ENCODE measurements around the gene PHAF1. TPM values are rescaled to one million over a fixed set of nuclear protein-coding genes. Genes with fewer than 3 reads are reported as not detected.

Gene PHAF1
- total and polyA plus RNA-seq, 2 experiments from 2014 or later = 15.2 to 24.4 TPM

DNA sequence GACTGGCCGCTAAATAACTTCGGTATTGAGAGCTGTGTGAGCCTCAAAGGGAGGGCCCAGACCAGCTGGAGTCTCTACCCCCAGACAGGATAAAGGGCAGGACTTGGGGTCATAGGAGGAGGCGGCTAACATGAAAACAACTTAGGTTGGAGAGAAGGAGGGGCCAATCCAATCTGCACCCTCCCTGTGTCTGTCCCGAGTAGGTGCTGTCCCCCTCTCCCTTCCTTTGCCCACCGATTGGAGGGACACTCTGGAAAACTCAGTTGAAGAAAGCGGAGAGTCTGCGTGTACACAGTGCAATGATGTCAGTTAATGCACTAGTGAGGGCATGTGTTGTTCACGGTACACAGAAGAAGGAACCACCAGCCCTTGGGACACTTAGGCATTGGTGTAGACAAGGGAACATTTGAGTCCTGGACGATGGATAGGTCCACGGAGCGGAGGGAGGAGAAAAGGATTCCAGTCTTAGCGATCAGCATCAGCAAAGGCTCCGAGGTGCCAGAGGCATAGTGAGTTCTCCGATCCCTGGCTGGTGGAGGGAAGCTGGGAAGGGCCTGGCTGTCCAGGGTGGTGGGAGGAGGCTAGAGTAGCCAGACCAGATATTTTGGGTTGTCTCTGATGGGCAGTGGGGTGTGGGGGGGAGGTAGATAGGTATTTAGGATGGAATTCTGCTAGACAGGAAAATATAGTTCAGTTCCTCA is 61.4 kb downstream of the PHAF1 start:
- Histone ChIP-seq H3F3A (ENCODE audit: insufficient read depth) (peaks cover 26% of the 10 kb centered on the region), H3K4me2 (ENCODE audit: unreplicated experiment) (peak overlapping the region; percentile 87), H2AFZ (peak overlapping the region; percentile 77), H3K9ac (peak overlapping the region; percentile 86), H3K4me1 (ENCODE audit: insufficient read depth) (0 out of 2 replicates have a peak, but pooled peaks cover 9% of the 10 kb centered on the region), H3K9me2 (ENCODE audit: insufficient read depth) (no peaks in the 10 kb centered on the region), H3K27me3 (replicated peaks; ENCODE audit: insufficient read depth) (no peaks in the 10 kb centered on the region), H4K20me1 (ENCODE audit: insufficient read depth) (no peaks in the 10 kb centered on the region), H3K27ac (peak overlapping the region; percentile 86), H3K9me3 (ENCODE audit: low read depth) (no peaks in the 10 kb centered on the region), H3K4me3 (peak overlapping the region; percentile 74), H3K79me2 (ENCODE audit: insufficient read depth) (no peaks in the 10 kb centered on the region), H3K36me3 (ENCODE audit: low read depth) (no peaks in the 10 kb centered on the region)
- in situ Hi-C loops (cut with MboI) = loop anchor here (25.0 kb wide), 1 partner anchor 209 kb away; the partner anchor contains the start of gene CES3
- WGBS, 2 experiments (ENCODE audit: low coverage in 1 of 2, low lambda C conversion rate in 2 of 2, missing lambda C conversion rate in 2 of 2) = 28 to 29% methylated on average over 14 of the region's 14 CpGs
- DNase-seq = peak; percentile 57
- TF ChIP-seq EZH2 (IDR thresholded peaks at IDR 0.05; ENCODE audit: insufficient read depth, poor library complexity, severe bottlenecking) (no peak), EZH2phosphoT487 (IDR thresholded peaks at IDR 0.05; ENCODE audit: insufficient read depth, low read depth) (no peak)

DNA sequence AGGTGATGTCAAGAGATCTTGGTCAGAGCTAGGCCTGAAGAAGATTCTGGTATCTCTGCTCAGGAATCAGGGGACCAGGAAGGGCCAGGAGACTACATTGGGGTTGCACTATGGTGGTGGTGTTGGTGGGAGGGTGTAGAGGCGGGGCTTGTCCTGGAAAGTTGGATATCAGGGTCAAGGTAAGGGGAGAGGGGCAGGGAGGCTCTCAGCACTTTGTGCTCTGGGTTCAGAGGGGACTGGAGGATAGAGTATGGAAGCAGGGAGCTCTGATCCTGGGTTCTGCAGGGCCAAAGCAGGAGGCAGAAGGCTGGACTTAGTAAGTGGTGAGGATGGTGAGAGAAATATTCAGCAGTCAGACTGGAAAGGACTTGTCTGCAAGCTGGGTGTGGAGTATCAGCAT is 63.6 kb downstream of the PHAF1 start:
- no peaks in the 10 kb centered on the region for H3K9me3 ChIP-seq (ENCODE audit: low read depth)
- in situ Hi-C loops (cut with MboI) = loop anchor here (25.0 kb wide), 1 partner anchor 211 kb away; the partner anchor contains the start of gene CES3
- H3F3A ChIP-seq (ENCODE audit: insufficient read depth) = peaks cover 26% of the 10 kb centered on the region
- no peaks in the 10 kb centered on the region for H3K9me2 ChIP-seq (ENCODE audit: insufficient read depth)
- H3K4me3 ChIP-seq = peak overlapping the region; percentile 76
- peak overlapping the region; percentile 67 for H3K27ac ChIP-seq
- peak overlapping the region; percentile 92 for H3K4me2 ChIP-seq (ENCODE audit: unreplicated experiment)
- peak overlapping the region; percentile 69 for H2AFZ ChIP-seq
- DNase-seq = no peak
- 0 out of 2 replicates have a peak, but pooled peaks cover 9% of the 10 kb centered on the region for H3K4me1 ChIP-seq (ENCODE audit: insufficient read depth)
- H3K36me3 ChIP-seq (ENCODE audit: low read depth) = no peaks in the 10 kb centered on the region
- H3K27me3 ChIP-seq (replicated peaks; ENCODE audit: insufficient read depth) = no peaks in the 10 kb centered on the region
- peak overlapping the region; percentile 73 for H3K9ac ChIP-seq
- TF ChIP-seq EZH2 (IDR thresholded peaks at IDR 0.05; ENCODE audit: insufficient read depth, poor library complexity, severe bottlenecking) (no peak), EZH2phosphoT487 (IDR thresholded peaks at IDR 0.05; ENCODE audit: insufficient read depth, low read depth) (no peak)
- H4K20me1 ChIP-seq (ENCODE audit: insufficient read depth) = no peaks in the 10 kb centered on the region
- WGBS, 2 experiments (ENCODE audit: low coverage in 1 of 2, low lambda C conversion rate in 2 of 2, missing lambda C conversion rate in 2 of 2) = 100% methylated on average over 1 of the region's 1 CpG
- H3K79me2 ChIP-seq (ENCODE audit: insufficient read depth) = no peaks in the 10 kb centered on the region

DNA sequence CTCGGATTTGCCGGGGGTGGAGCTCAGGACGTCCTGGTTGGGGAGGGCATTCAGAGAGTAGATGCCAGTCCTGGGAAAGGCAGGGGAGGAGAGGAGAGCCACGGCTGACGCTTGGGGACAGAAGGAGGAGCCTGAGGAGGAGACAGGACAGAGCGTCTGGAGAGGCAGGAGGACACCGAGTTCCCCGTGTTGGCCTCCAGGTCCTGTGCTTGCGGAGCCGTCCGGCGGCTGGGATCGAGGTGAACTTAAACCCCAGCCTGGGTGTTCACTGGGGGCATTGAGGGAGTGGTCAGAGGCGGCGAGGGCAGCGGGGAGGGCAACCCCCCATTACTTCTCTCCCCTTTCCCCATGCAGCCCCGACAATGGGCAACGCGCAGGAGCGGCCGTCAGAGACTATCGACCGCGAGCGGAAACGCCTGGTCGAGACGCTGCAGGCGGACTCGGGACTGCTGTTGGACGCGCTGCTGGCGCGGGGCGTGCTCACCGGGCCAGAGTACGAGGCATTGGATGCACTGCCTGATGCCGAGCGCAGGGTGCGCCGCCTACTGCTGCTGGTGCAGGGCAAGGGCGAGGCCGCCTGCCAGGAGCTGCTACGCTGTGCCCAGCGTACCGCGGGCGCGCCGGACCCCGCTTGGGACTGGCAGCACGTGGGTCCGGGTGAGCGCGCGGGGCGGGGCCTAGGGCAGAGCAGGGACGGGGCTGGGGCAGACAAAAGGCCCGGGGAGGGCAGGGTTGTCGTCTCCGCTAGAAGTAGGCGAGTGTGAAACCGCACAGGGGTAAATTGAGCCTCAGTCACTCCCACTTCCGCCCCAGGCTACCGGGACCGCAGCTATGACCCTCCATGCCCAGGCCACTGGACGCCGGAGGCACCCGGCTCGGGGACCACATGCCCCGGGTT is 64.3 kb downstream of the PHAF1 start:
- peaks cover 26% of the 10 kb centered on the region for H3F3A ChIP-seq (ENCODE audit: insufficient read depth)
- no peaks in the 10 kb centered on the region for H4K20me1 ChIP-seq (ENCODE audit: insufficient read depth)
- peak overlapping the region; percentile 92 for H3K4me2 ChIP-seq (ENCODE audit: unreplicated experiment)
- H3K9ac ChIP-seq = peak overlapping the region; percentile 73
- H3K27me3 ChIP-seq (replicated peaks; ENCODE audit: insufficient read depth) = no peaks in the 10 kb centered on the region
- H3K4me1 ChIP-seq (ENCODE audit: insufficient read depth) = 0 out of 2 replicates have a peak, but pooled peaks cover 9% of the 10 kb centered on the region
- peak overlapping the region; percentile 69 for H2AFZ ChIP-seq
- no peaks in the 10 kb centered on the region for H3K9me3 ChIP-seq (ENCODE audit: low read depth)
- in situ Hi-C loops (cut with MboI) = loop anchor here (25.0 kb wide), 1 partner anchor 212 kb away; the partner anchor contains the start of gene CES3
- peak; percentile 92 for DNase-seq
- no peaks in the 10 kb centered on the region for H3K79me2 ChIP-seq (ENCODE audit: insufficient read depth)
- H3K9me2 ChIP-seq (ENCODE audit: insufficient read depth) = no peaks in the 10 kb centered on the region
- no peaks in the 10 kb centered on the region for H3K36me3 ChIP-seq (ENCODE audit: low read depth)
- WGBS, 2 experiments (ENCODE audit: low coverage in 1 of 2, low lambda C conversion rate in 2 of 2, missing lambda C conversion rate in 2 of 2) = 4 to 5% methylated on average over 46 to 66 of the region's 71 CpGs
- TF ChIP-seq EZH2phosphoT487 (IDR thresholded peaks at IDR 0.05; ENCODE audit: insufficient read depth, low read depth) (no peak), EZH2 (IDR thresholded peaks at IDR 0.05; ENCODE audit: insufficient read depth, poor library complexity, severe bottlenecking) (no peak)
- peak overlapping the region; percentile 76 for H3K4me3 ChIP-seq
- peak overlapping the region; percentile 67 for H3K27ac ChIP-seq

DNA sequence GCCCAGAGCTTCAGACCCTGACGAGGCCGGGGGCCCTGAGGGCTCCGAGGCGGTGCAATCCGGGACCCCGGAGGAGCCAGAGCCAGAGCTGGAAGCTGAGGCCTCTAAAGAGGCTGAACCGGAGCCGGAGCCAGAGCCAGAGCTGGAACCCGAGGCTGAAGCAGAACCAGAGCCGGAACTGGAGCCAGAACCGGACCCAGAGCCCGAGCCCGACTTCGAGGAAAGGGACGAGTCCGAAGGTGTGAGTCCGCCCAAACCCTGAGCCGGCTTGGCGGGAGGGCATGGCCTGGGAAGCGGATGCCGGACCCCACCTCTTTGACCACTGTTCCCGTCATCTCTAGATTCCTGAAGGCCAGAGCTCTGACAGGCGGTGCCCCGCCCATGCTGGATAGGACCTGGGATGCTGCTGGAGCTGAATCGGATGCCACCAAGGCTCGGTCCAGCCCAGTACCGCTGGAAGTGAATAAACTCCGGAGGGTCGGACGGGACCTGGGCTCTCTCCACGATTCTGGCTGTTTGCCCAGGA is 65.0 kb downstream of the PHAF1 start:
- H3K36me3 ChIP-seq (ENCODE audit: low read depth) = no peaks in the 10 kb centered on the region
- peak overlapping the region; percentile 69; the same call in 1 of the 2 replicates for H2AFZ ChIP-seq
- H4K20me1 ChIP-seq (ENCODE audit: insufficient read depth) = no peaks in the 10 kb centered on the region
- H3K4me1 ChIP-seq (ENCODE audit: insufficient read depth) = 0 out of 2 replicates have a peak, but pooled peaks cover 9% of the 10 kb centered on the region
- H3F3A ChIP-seq (ENCODE audit: insufficient read depth) = peaks cover 25% of the 10 kb centered on the region
- H3K27ac ChIP-seq = no peak overlapping the region
- in situ Hi-C loops (cut with MboI) = loop anchor here (25.0 kb wide), 1 partner anchor 212 kb away; the partner anchor contains the start of gene CES3
- H3K9me2 ChIP-seq (ENCODE audit: insufficient read depth) = no peaks in the 10 kb centered on the region
- TF ChIP-seq EZH2 (IDR thresholded peaks at IDR 0.05; ENCODE audit: insufficient read depth, poor library complexity, severe bottlenecking) (no peak), EZH2phosphoT487 (IDR thresholded peaks at IDR 0.05; ENCODE audit: insufficient read depth, low read depth) (no peak)
- no peaks in the 10 kb centered on the region for H3K79me2 ChIP-seq (ENCODE audit: insufficient read depth)
- peak overlapping the region; percentile 76 for H3K4me3 ChIP-seq
- H3K4me2 ChIP-seq (ENCODE audit: unreplicated experiment) = peak overlapping the region; percentile 92
- no peaks in the 10 kb centered on the region for H3K27me3 ChIP-seq (replicated peaks; ENCODE audit: insufficient read depth)
- 76 to 86% methylated on average over 31 of the region's 31 CpGs for WGBS, 2 experiments (ENCODE audit: low coverage in 1 of 2, low lambda C conversion rate in 2 of 2, missing lambda C conversion rate in 2 of 2)
- DNase-seq = no peak
- H3K9me3 ChIP-seq (ENCODE audit: low read depth) = no peaks in the 10 kb centered on the region
- H3K9ac ChIP-seq = peak overlapping the region; percentile 73; the same call in 1 of the 2 replicates

Measured in GM23248 (cell line).